IMR-90 (cell line): ENCODE data around the gene GPR35. TPM values are rescaled to one million over a fixed set of nuclear protein-coding genes. Genes with fewer than 3 reads are reported as not detected.

Experiments used
- ATAC-seq: fragments of 200-7000 bp; cut with Tn5 transposase; 2 replicates; pipeline ENCODE4 v1.9.1; 2020; ENCODE audit warnings: low read depth, mild to moderate bottlenecking, moderate library complexity
- BruUV-seq: library from RNA; stranded (reverse); fragments of 400-500 nt; replicated peaks from 2 replicates; lab custom pipeline; 2021; lab: Mats Ljungman, UMichigan
- CTCF ChIA-PET: fragments of 300-600 bp; formaldehyde crosslinking; extraction: SDS; loops from one replicate; lab custom pipeline; 2021; ENCODE audit warnings: antibody characterized with exemption; lab: Yijun Ruan, JAX
- POLR2A ChIA-PET: fragments of 300-600 bp; sonication (Branson Sonifier 250); formaldehyde crosslinking; loops from one replicate; lab custom pipeline; 2022; ENCODE audit warnings: antibody characterized with exemption; ENCODE audit not compliant: unreplicated experiment; lab: Charles Lee
- DNase-seq: peaks from one replicate; pipeline ENCODE4 v3.0.0; 2013
- H2AFZ ChIP-seq: replicated peaks from 2 replicates; pipeline ENCODE3; 2013; ENCODE audit warnings: low read length, mild to moderate bottlenecking; ENCODE audit not compliant: poor library complexity
- H2AK5ac ChIP-seq: 2 replicates; pipeline ENCODE4 v1.6.1; 2013; ENCODE audit warnings: low read depth, low read length, inconsistent platforms
- H2AK9ac ChIP-seq: replicated peaks from 2 replicates; pipeline ENCODE3; 2013; ENCODE audit warnings: mild to moderate bottlenecking, low read depth, low read length, moderate library complexity; ENCODE audit not compliant: poor library complexity
- H2BK120ac ChIP-seq: 2 replicates; pipeline ENCODE4 v1.6.1; 2013; ENCODE audit warnings: low read depth, low read length, inconsistent platforms
- H2BK15ac ChIP-seq: 3 replicates; pipeline ENCODE4 v1.6.1; 2013; ENCODE audit warnings: low read depth, low read length, inconsistent platforms
- H2BK20ac ChIP-seq: 2 replicates; pipeline ENCODE4 v1.6.1; 2013; ENCODE audit warnings: low read depth, mild to moderate bottlenecking, inconsistent platforms, low read length, moderate library complexity
- H2BK5ac ChIP-seq: 2 replicates; pipeline ENCODE4 v1.6.1; 2013; ENCODE audit warnings: mild to moderate bottlenecking, low read depth, low read length, inconsistent platforms; ENCODE audit not compliant: poor library complexity, severe bottlenecking
- H3K14ac ChIP-seq: replicated peaks from 2 replicates; pipeline ENCODE4 v1.6.1; 2013; ENCODE audit warnings: low read depth, low read length, inconsistent platforms
- H3K18ac ChIP-seq: 2 replicates; pipeline ENCODE4 v1.6.1; 2013; ENCODE audit warnings: low read depth, low read length, control low read depth
- H3K23ac ChIP-seq: 2 replicates; pipeline ENCODE4 v1.6.1; 2013; ENCODE audit warnings: low read depth, low read length, inconsistent platforms
- H3K27ac ChIP-seq: 2 replicates; pipeline ENCODE4 v1.5.1; 2013; ENCODE audit warnings: mild to moderate bottlenecking, control low read depth, low read length; ENCODE audit not compliant: insufficient read depth
- H3K27me3 ChIP-seq: 2 replicates; pipeline ENCODE4 v1.6.1; 2013; ENCODE audit warnings: low read length; ENCODE audit not compliant: control insufficient read depth, insufficient read depth
- H3K36me3 ChIP-seq: 2 replicates; pipeline ENCODE4 v1.6.1; 2013; ENCODE audit warnings: low read length, mixed read lengths; ENCODE audit not compliant: control insufficient read depth, insufficient read depth
- H3K4ac ChIP-seq: 2 replicates; pipeline ENCODE4 v1.6.1; 2013; ENCODE audit warnings: low read depth, low read length, inconsistent platforms
- H3K4me1 ChIP-seq: 2 replicates; pipeline ENCODE4 v1.6.1; 2013; ENCODE audit warnings: low read length, mixed read lengths; ENCODE audit not compliant: control insufficient read depth, insufficient read depth
- H3K4me2 ChIP-seq: 2 replicates; pipeline ENCODE4 v1.6.1; 2013; ENCODE audit warnings: low read depth, mild to moderate bottlenecking, control low read depth, low read length, moderate library complexity
- H3K4me3 ChIP-seq: 2 replicates; pipeline ENCODE4 v1.5.1; 2013; ENCODE audit warnings: low read depth, mild to moderate bottlenecking, control low read depth, low read length, moderate library complexity; ENCODE audit not compliant: insufficient read depth
- H3K56ac ChIP-seq: 2 replicates; pipeline ENCODE4 v1.6.1; 2013; ENCODE audit warnings: low read length, inconsistent platforms; ENCODE audit not compliant: insufficient read depth; ENCODE audit errors: extremely low read depth
- H3K79me1 ChIP-seq, 2 experiments: 2 replicates each; pipeline ENCODE4 v1.6.1; 2013; ENCODE audit warnings: low read length in 2 of 2, inconsistent platforms in 1 of 2, low read depth in 1 of 2
- H3K9ac ChIP-seq: 2 replicates; pipeline ENCODE4 v1.6.1; 2013; ENCODE audit warnings: low read depth, low read length, control low read depth
- H3K9me1 ChIP-seq: 2 replicates; pipeline ENCODE4 v1.6.1; 2013; ENCODE audit warnings: low read length, inconsistent platforms; ENCODE audit not compliant: insufficient read depth
- H3K9me3 ChIP-seq: 2 replicates; pipeline ENCODE4 v1.6.1; 2013; ENCODE audit warnings: low read length; ENCODE audit not compliant: control insufficient read depth, insufficient read depth
- H4K20me1 ChIP-seq: 2 replicates; pipeline ENCODE4 v1.6.1; 2013; ENCODE audit warnings: low read length, inconsistent platforms; ENCODE audit not compliant: insufficient read depth
- H4K5ac ChIP-seq: 2 replicates; pipeline ENCODE4 v1.6.1; 2013; ENCODE audit warnings: mild to moderate bottlenecking, low read depth, low read length, control low read depth
- H4K8ac ChIP-seq, 2 experiments: 2 replicates each; pipeline ENCODE4 v1.6.1; 2013; ENCODE audit warnings: low read depth in 2 of 2, low read length in 2 of 2, control low read depth in 1 of 2, inconsistent platforms in 1 of 2
- H4K91ac ChIP-seq: 2 replicates; pipeline ENCODE4 v1.6.1; 2013; ENCODE audit warnings: low read depth, low read length, inconsistent platforms; ENCODE audit not compliant: insufficient read depth
- CEBPB ChIP-seq: IDR thresholded peaks from 2 replicates; pipeline ENCODE4 v1.6.1; 2012; ENCODE audit warnings: low read depth, low read length, improper control_type of control experiment
- MAZ ChIP-seq: IDR thresholded peaks from 2 replicates; pipeline ENCODE4 v1.6.1; 2012; ENCODE audit warnings: low read depth, mild to moderate bottlenecking, low read length, improper control_type of control experiment, moderate library complexity, borderline replicate concordance
- NFE2L2 ChIP-seq: fragments of 150-350 bp; IDR thresholded peaks from 2 replicates; pipeline ENCODE4 v1.6.1; 2016; ENCODE audit warnings: low read depth, mild to moderate bottlenecking, low read length
- POLR2A ChIP-seq: IDR thresholded peaks from 2 replicates; pipeline ENCODE4 v1.6.1; 2012; ENCODE audit warnings: mild to moderate bottlenecking, low read depth, low read length
- SMC3 ChIP-seq: fragments of 150-350 bp; IDR thresholded peaks from 2 replicates; pipeline ENCODE4 v1.6.1; 2016; ENCODE audit warnings: low read depth, mild to moderate bottlenecking, antibody characterized with exemption, low read length, moderate library complexity
- WGBS, 2 experiments: methylation state at CpG; one replicate each; pipeline versions ENCODE4 v1.1.5 to v1.1.7; 2013; ENCODE audit warnings: missing lambda C conversion rate in 2 of 2; ENCODE audit not compliant: insufficient read length in 1 of 2; ENCODE audit errors: extremely low coverage in 2 of 2; 5-methylcytosine and 5-hydroxymethylcytosine counted together
- dilution Hi-C: fragments of 300-500 bp; cut with HindIII; formaldehyde crosslinking; loops from one replicate; pipeline ENCODE4 v1.14.3; 2018; ENCODE audit warnings: low sequenced_read_pairs; ENCODE audit not compliant: unreplicated experiment
- in situ Hi-C: fragments of 300-500 bp; cut with MboI; formaldehyde crosslinking; loops from 3 replicates; pipeline ENCODE4 v1.14.3; 2019; ENCODE audit warnings: low sequenced_read_pairs, inconsistent platforms, mixed read lengths
- intact Hi-C: fragments of 100-400 bp; cut with micrococcal nuclease; formaldehyde crosslinking; loops from 2 replicates; pipeline ENCODE4 v1.10.0; 2022
- polyA plus RNA-seq, 3 experiments: library from polyadenylated mRNA; depleted of rRNA; stranded (reverse); fragments of >200 nt; gene quantifications; 2 replicates each; pipeline ENCODE4 v1.2.3, GENCODE V29; 2012; ENCODE audit warnings: low replicate concordance in 1 of 3
- total RNA-seq: library from RNA; depleted of rRNA; stranded (reverse); fragments of >200 nt; gene quantifications from 2 replicates; pipeline ENCODE4 v1.2.3, GENCODE V29; 2012
- TF ChIP-seq, protein P1 (sequence below): fragments of 150-350 bp; IDR thresholded peaks from 2 replicates; pipeline ENCODE4 v1.6.1; 2016; ENCODE audit warnings: low read depth, mild to moderate bottlenecking, low read length, moderate library complexity, borderline replicate concordance
- TF ChIP-seq, protein P2 (sequence below): conservative IDR thresholded peaks from 2 replicates; pipeline ENCODE4 v1.5.1; 2012; ENCODE audit warnings: mild to moderate bottlenecking, low read depth, low read length, improper control_type of control experiment

GPR35 gene
- total and polyA plus RNA-seq, 2 of the 4 experiments (the other 2 are of a cell fraction): 0.31 TPM; not detected in 1

- no peak overlapping the region for H3K27ac ChIP-seq
- no peak overlapping the region for H2BK120ac ChIP-seq
- CTCF ChIA-PET: no interaction called here
- H2BK15ac ChIP-seq: no peak overlapping the region
- intact Hi-C loops (no loop called here), dilution Hi-C loops (no loop called here), in situ Hi-C loops (no loop called here)
- H4K20me1 ChIP-seq: no peaks in the 10 kb centered on the region
- H2AFZ ChIP-seq: no peak overlapping the region
- H3K23ac ChIP-seq: no peak overlapping the region
- no TSS peak for BruUV-seq
- WGBS, 2 experiments: 73% methylated on average over 4 of the region's 14 CpGs; no CpG with 5 or more reads in 1 of the 2 experiments
- ATAC-seq: no peak
- H2AK9ac ChIP-seq: no peak overlapping the region
- no peaks in the 10 kb centered on the region for H3K79me1 ChIP-seq
- H3K4me2 ChIP-seq: no peak overlapping the region
- H3K4ac ChIP-seq: no peak overlapping the region
- H4K91ac ChIP-seq: no peak overlapping the region
- TF ChIP-seq NFE2L2 (no peak), SMC3 (no peak), POLR2A (no peak), CEBPB (no peak), MAZ (no peak)
- TF ChIP-seq, protein P1, sequence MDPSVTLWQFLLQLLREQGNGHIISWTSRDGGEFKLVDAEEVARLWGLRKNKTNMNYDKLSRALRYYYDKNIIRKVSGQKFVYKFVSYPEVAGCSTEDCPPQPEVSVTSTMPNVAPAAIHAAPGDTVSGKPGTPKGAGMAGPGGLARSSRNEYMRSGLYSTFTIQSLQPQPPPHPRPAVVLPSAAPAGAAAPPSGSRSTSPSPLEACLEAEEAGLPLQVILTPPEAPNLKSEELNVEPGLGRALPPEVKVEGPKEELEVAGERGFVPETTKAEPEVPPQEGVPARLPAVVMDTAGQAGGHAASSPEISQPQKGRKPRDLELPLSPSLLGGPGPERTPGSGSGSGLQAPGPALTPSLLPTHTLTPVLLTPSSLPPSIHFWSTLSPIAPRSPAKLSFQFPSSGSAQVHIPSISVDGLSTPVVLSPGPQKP: no peak
- TF ChIP-seq, protein P2, sequence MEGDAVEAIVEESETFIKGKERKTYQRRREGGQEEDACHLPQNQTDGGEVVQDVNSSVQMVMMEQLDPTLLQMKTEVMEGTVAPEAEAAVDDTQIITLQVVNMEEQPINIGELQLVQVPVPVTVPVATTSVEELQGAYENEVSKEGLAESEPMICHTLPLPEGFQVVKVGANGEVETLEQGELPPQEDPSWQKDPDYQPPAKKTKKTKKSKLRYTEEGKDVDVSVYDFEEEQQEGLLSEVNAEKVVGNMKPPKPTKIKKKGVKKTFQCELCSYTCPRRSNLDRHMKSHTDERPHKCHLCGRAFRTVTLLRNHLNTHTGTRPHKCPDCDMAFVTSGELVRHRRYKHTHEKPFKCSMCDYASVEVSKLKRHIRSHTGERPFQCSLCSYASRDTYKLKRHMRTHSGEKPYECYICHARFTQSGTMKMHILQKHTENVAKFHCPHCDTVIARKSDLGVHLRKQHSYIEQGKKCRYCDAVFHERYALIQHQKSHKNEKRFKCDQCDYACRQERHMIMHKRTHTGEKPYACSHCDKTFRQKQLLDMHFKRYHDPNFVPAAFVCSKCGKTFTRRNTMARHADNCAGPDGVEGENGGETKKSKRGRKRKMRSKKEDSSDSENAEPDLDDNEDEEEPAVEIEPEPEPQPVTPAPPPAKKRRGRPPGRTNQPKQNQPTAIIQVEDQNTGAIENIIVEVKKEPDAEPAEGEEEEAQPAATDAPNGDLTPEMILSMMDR: no peak
- no peak overlapping the region for H2BK20ac ChIP-seq
- no peaks in the 10 kb centered on the region for H3K9me3 ChIP-seq
- no peak overlapping the region for H3K56ac ChIP-seq
- no peak overlapping the region for H3K18ac ChIP-seq
- no peak overlapping the region for H2BK5ac ChIP-seq
- POLR2A ChIA-PET: no interaction called here
- no peaks in the 10 kb centered on the region for H3K36me3 ChIP-seq
- H3K4me1 ChIP-seq: no peaks in the 10 kb centered on the region
- no peak overlapping the region for H2AK5ac ChIP-seq
- H3K27me3 ChIP-seq: peaks cover 56% of the 10 kb centered on the region
- no peaks in the 10 kb centered on the region for H3K9me1 ChIP-seq
- H4K8ac ChIP-seq: no peak overlapping the region
- no peak overlapping the region for H3K9ac ChIP-seq
- H3K4me3 ChIP-seq: no peak overlapping the region
- no peak for DNase-seq
- no peak overlapping the region for H3K14ac ChIP-seq
- no peak overlapping the region for H4K5ac ChIP-seq
Measured at GRCh38 chr2:240644171-240644651, 18.9 kb downstream of the GPR35 start.
